ENCODE measurements around the gene AHI1.

- TF ChIP-seq CTCF (optimal IDR thresholded peaks at IDR 0.05 in 1 of 3, IDR thresholded peaks at IDR 0.05 in 1 of 3, conservative IDR thresholded peaks at IDR 0.05 in 1 of 3; ENCODE audit: extremely low read depth in 1 of 3, insufficient read depth in 2 of 3, low read length in 3 of 3) (no peak), EZH2 (IDR thresholded peaks at IDR 0.05; ENCODE audit: low read length) (no peak)
Observed at GRCh38 chr6:135235716-135236115, 261.8 kb downstream of the AHI1 start.

Measured in keratinocyte (primary cell).